ENCODE measurements around the gene TCEAL3.
A peak's percentile ranks its signal among the peaks of the same experiment; 100 is the strongest.
"Not testable (repeated sequence)": the region's sequence is repeated elsewhere in the genome, so short reads cannot be mapped to it uniquely, and the experiment has no call there.

Gene TCEAL3

GRCh38 chrX:103607364-103608305 lies at the start of gene TCEAL3:
TSS of gene TCEAL3 (plus strand) at chrX:103607963. CDS start at chrX:103609065, 1,102 bp downstream.
- Mint-ChIP-seq H3K4me1 (ENCODE audit: low read depth) (peaks cover 3% of the 10 kb centered on the region), H3K9me3 (no peaks in the 10 kb centered on the region), H3K27me3 (ENCODE audit: low read depth) (peaks cover 24% of the 10 kb centered on the region), H3K36me3 (ENCODE audit: low read depth) (no peaks in the 10 kb centered on the region), H3K27ac (no peak within 1 kb of the TSS), H3K4me3 (peak within 1 kb of the TSS; percentile 65)

GRCh38 chrX:103560256-103560655 lies 47.5 kb upstream of the TCEAL3 start:
- Mint-ChIP-seq H3K4me1 (ENCODE audit: low read depth) (no peaks in the 10 kb centered on the region), H3K27ac (no peak overlapping the region), H3K9me3 (no peaks in the 10 kb centered on the region), H3K4me3 (no peak overlapping the region), H3K27me3 (ENCODE audit: low read depth) (peaks cover 11% of the 10 kb centered on the region), H3K36me3 (ENCODE audit: low read depth) (no peaks in the 10 kb centered on the region)

- no peaks in the 10 kb centered on the region for H3K4me1 Mint-ChIP-seq (ENCODE audit: low read depth)
- H3K27ac Mint-ChIP-seq = no peak overlapping the region
- peaks cover 4% of the 10 kb centered on the region for H3K27me3 Mint-ChIP-seq (ENCODE audit: low read depth)
- H3K4me3 Mint-ChIP-seq = no peak overlapping the region
- H3K36me3 Mint-ChIP-seq (ENCODE audit: low read depth) = no peaks in the 10 kb centered on the region
- H3K9me3 Mint-ChIP-seq = no peaks in the 10 kb centered on the region
These were observed 45.0 kb upstream of the TCEAL3 start for GRCh38 chrX:103562801-103563200.

- no peaks in the 10 kb centered on the region for H3K4me1 Mint-ChIP-seq (ENCODE audit: low read depth)
- no peak overlapping the region for H3K4me3 Mint-ChIP-seq
- no peaks in the 10 kb centered on the region for H3K36me3 Mint-ChIP-seq (ENCODE audit: low read depth)
These were observed 42.6 kb upstream of the TCEAL3 start for GRCh38 chrX:103565197-103565596.

GRCh38 chrX:103565752-103566151 lies 42.0 kb upstream of the TCEAL3 start:
- Mint-ChIP-seq H3K36me3 (ENCODE audit: low read depth) (no peaks in the 10 kb centered on the region), H3K4me1 (ENCODE audit: low read depth) (no peaks in the 10 kb centered on the region), H3K27me3 (ENCODE audit: low read depth) (peaks cover 7% of the 10 kb centered on the region), H3K4me3 (no peak overlapping the region), H3K27ac (no peak overlapping the region), H3K9me3 (no peaks in the 10 kb centered on the region)

More at GRCh38 chrX:103565197-103565596, 42.6 kb upstream of the TCEAL3 start:
- Mint-ChIP-seq H3K27me3 (ENCODE audit: low read depth) (peaks cover 7% of the 10 kb centered on the region), H3K9me3 (no peaks in the 10 kb centered on the region), H3K27ac (no peak overlapping the region)

- Mint-ChIP-seq H3K4me3 (no peak overlapping the region), H3K4me1 (ENCODE audit: low read depth) (no peaks in the 10 kb centered on the region), H3K9me3 (no peaks in the 10 kb centered on the region), H3K27me3 (ENCODE audit: low read depth) (peaks cover 3% of the 10 kb centered on the region), H3K27ac (no peak overlapping the region), H3K36me3 (ENCODE audit: low read depth) (no peaks in the 10 kb centered on the region)
These were observed 36.6 kb upstream of the TCEAL3 start for GRCh38 chrX:103571121-103571520.

GRCh38 chrX:103571726-103572125 lies 36.0 kb upstream of the TCEAL3 start:
- H3K4me3 Mint-ChIP-seq = no peak overlapping the region
- H3K4me1 Mint-ChIP-seq (ENCODE audit: low read depth) = no peaks in the 10 kb centered on the region
- no peaks in the 10 kb centered on the region for H3K36me3 Mint-ChIP-seq (ENCODE audit: low read depth)
- H3K27ac Mint-ChIP-seq = no peak overlapping the region
- H3K9me3 Mint-ChIP-seq = no peaks in the 10 kb centered on the region
- H3K27me3 Mint-ChIP-seq (ENCODE audit: low read depth) = peaks cover 5% of the 10 kb centered on the region

GRCh38 chrX:103573202-103573601 lies 34.6 kb upstream of the TCEAL3 start:
- Mint-ChIP-seq H3K27ac (no peak overlapping the region), H3K27me3 (ENCODE audit: low read depth) (peaks cover 6% of the 10 kb centered on the region), H3K4me1 (ENCODE audit: low read depth) (no peaks in the 10 kb centered on the region), H3K36me3 (ENCODE audit: low read depth) (no peaks in the 10 kb centered on the region), H3K4me3 (no peak overlapping the region), H3K9me3 (no peaks in the 10 kb centered on the region)

GRCh38 chrX:103584596-103584995 lies 23.2 kb upstream of the TCEAL3 start:
- no peaks in the 10 kb centered on the region for H3K36me3 Mint-ChIP-seq (ENCODE audit: low read depth)
- peak overlapping the region; percentile 48 for H3K4me3 Mint-ChIP-seq
- peaks cover 4% of the 10 kb centered on the region for H3K4me1 Mint-ChIP-seq (ENCODE audit: low read depth)
- no peak overlapping the region for H3K27ac Mint-ChIP-seq
- H3K9me3 Mint-ChIP-seq = no peaks in the 10 kb centered on the region
- H3K27me3 Mint-ChIP-seq (ENCODE audit: low read depth) = peaks cover 26% of the 10 kb centered on the region

GRCh38 chrX:103585411-103586313 lies 22.1 kb upstream of the TCEAL3 start, which contains the start of gene TCEAL4:
TSS of gene TCEAL4 (plus strand) at chrX:103585515. CDS start at chrX:103586676, 1,161 bp downstream.
- no peaks in the 10 kb centered on the region for H3K9me3 Mint-ChIP-seq
- no peak within 1 kb of the TSS for H3K27ac Mint-ChIP-seq

GRCh38 chrX:103586314-103586646 lies 21.5 kb upstream of the TCEAL3 start:
- Mint-ChIP-seq H3K27ac (no peak overlapping the region), H3K27me3 (ENCODE audit: low read depth) (peaks cover 18% of the 10 kb centered on the region), H3K4me1 (ENCODE audit: low read depth) (peaks cover 4% of the 10 kb centered on the region)

More at GRCh38 chrX:103585411-103586313, 22.1 kb upstream of the TCEAL3 start, which contains the start of gene TCEAL4:
- Mint-ChIP-seq H3K27me3 (ENCODE audit: low read depth) (peaks cover 24% of the 10 kb centered on the region), H3K4me1 (ENCODE audit: low read depth) (peaks cover 4% of the 10 kb centered on the region), H3K36me3 (ENCODE audit: low read depth) (no peaks in the 10 kb centered on the region), H3K4me3 (peak within 1 kb of the TSS; percentile 72)

GRCh38 chrX:103586659-103587058 lies 21.1 kb upstream of the TCEAL3 start:
- no peaks in the 10 kb centered on the region for H3K9me3 Mint-ChIP-seq
- no peak overlapping the region for H3K27ac Mint-ChIP-seq
- no peaks in the 10 kb centered on the region for H3K36me3 Mint-ChIP-seq (ENCODE audit: low read depth)
- H3K27me3 Mint-ChIP-seq (ENCODE audit: low read depth) = peaks cover 16% of the 10 kb centered on the region
- H3K4me1 Mint-ChIP-seq (ENCODE audit: low read depth) = peaks cover 4% of the 10 kb centered on the region
- H3K4me3 Mint-ChIP-seq = no peak overlapping the region

More at GRCh38 chrX:103586314-103586646, 21.5 kb upstream of the TCEAL3 start:
- no peaks in the 10 kb centered on the region for H3K36me3 Mint-ChIP-seq (ENCODE audit: low read depth)
- no peaks in the 10 kb centered on the region for H3K9me3 Mint-ChIP-seq
- peak overlapping the region; percentile 72 for H3K4me3 Mint-ChIP-seq

GRCh38 chrX:103592295-103592694 lies 15.5 kb upstream of the TCEAL3 start:
- H3K9me3 Mint-ChIP-seq; H3K36me3 Mint-ChIP-seq (ENCODE audit: low read depth); H3K27ac Mint-ChIP-seq; H3K4me1 Mint-ChIP-seq (ENCODE audit: low read depth); H3K4me3 Mint-ChIP-seq; H3K27me3 Mint-ChIP-seq (ENCODE audit: low read depth): not testable (repeated sequence)

GRCh38 chrX:103595202-103595601 lies 12.6 kb upstream of the TCEAL3 start:
- not testable (repeated sequence) for H3K4me1 Mint-ChIP-seq (ENCODE audit: low read depth); H3K27me3 Mint-ChIP-seq (ENCODE audit: low read depth); H3K4me3 Mint-ChIP-seq; H3K27ac Mint-ChIP-seq; H3K9me3 Mint-ChIP-seq; H3K36me3 Mint-ChIP-seq (ENCODE audit: low read depth)
